Transverse colon (tissue), 4 donors: Measurements from ENCODE around the gene PDE4C. TPM values are rescaled to one million over a fixed set of nuclear protein-coding genes. Genes with fewer than 3 reads are reported as not detected.

Source experiments
- DNase-seq: peaks from one replicate; pipeline ENCODE4 v3.0.0-alpha.2; 2019
- H3K27ac ChIP-seq, 4 donors: fragments of 200-600 bp; sonication (generic); 2 replicates each; pipeline ENCODE4 v1.5.1; 2016 to 2018; ENCODE audit warnings: inconsistent platforms in 4 of 4
- H3K27me3 ChIP-seq: fragments of 200-600 bp; sonication (generic); 2 replicates; pipeline ENCODE4 v1.5.1; 2017; ENCODE audit warnings: inconsistent platforms
- H3K36me3 ChIP-seq, 4 donors: fragments of 200-600 bp; sonication (generic); 2 replicates each; pipeline ENCODE4 v1.5.1; 2017 to 2019; ENCODE audit warnings: inconsistent platforms in 4 of 4
- H3K4me1 ChIP-seq, 4 donors: fragments of 200-600 bp; sonication (generic); 2 replicates each; pipeline ENCODE4 v1.5.1; 2017 to 2020; ENCODE audit warnings: inconsistent platforms in 4 of 4
- H3K4me3 ChIP-seq, 4 donors: fragments of 200-600 bp; sonication (generic); 1 replicate in 1 of 4; 2 replicates in 3 of 4; pipeline versions ENCODE4 v1.5.1 to v1.6.1; 2017 to 2019; ENCODE audit warnings: inconsistent platforms in 4 of 4
- H3K9me3 ChIP-seq, 2 donors: fragments of 200-600 bp; sonication (generic); 2 replicates each; pipeline ENCODE4 v1.5.1; 2017 to 2019; ENCODE audit warnings: inconsistent platforms in 2 of 2
- EP300 ChIP-seq: sonication (generic); formaldehyde crosslinking; IDR thresholded peaks from one replicate; pipeline ENCODE4 v1.6.1; 2017; ENCODE audit warnings: antibody characterized with exemption, low read depth
- POLR2A ChIP-seq: fragments of 450-650 bp; IDR thresholded peaks from one replicate; pipeline ENCODE4 v1.6.1; 2016; ENCODE audit warnings: antibody characterized with exemption, mild to moderate bottlenecking, moderate library complexity
- POLR2AphosphoS5 ChIP-seq, 3 donors: sonication (generic); formaldehyde crosslinking; IDR thresholded peaks; one replicate each; pipeline ENCODE4 v1.6.1; 2016; ENCODE audit warnings: antibody characterized with exemption in 3 of 3
- WGBS, 2 donors: methylation state at CpG; one replicate each; pipeline ENCODE4 v1.1.5; 2018; ENCODE audit warnings: low coverage in 1 of 2; 5-methylcytosine and 5-hydroxymethylcytosine counted together
- in situ Hi-C, 4 donors: fragments of 200-750 bp; cut with MboI; loops; one replicate each; pipeline versions ENCODE4 v1.15.0 to v1.15.1; 2017; ENCODE audit warnings: low sequenced_read_pairs in 3 of 4, low pct_ligation_motif_present in 1 of 4, low pct_unique_long_range_greater_than_20kb in 1 of 4
- intact Hi-C: fragments of 100-400 bp; cut with DNase I; formaldehyde crosslinking; loops from one replicate; pipeline ENCODE4 v1.15.1; 2023; ENCODE audit warnings: low total_unique reads
- total RNA-seq, 4 donors: library from RNA; depleted of rRNA; stranded (reverse); fragments of >200 nt; gene quantifications; one replicate each; pipeline ENCODE4 v1.1.0, GENCODE V29; 2016
- TF ChIP-seq, protein P1 (sequence below), 5 experiments: fragments of 200-600 bp in 3 of 5; fragments of 450-650 bp in 2 of 5; sonication (generic) in 3 of 5; IDR thresholded peaks; 1 replicate in 2 of 5; 2 replicates in 3 of 5; pipeline ENCODE4 v1.5.1; 2016 to 2017; ENCODE audit warnings: antibody characterized with exemption in 5 of 5, inconsistent platforms in 3 of 5, mild to moderate bottlenecking in 2 of 5, moderate library complexity in 1 of 5

The PDE4C gene
- total RNA-seq, 4 donors from 2014 or later: 3.0 to 18.3 (median 7.7) TPM

DNA sequence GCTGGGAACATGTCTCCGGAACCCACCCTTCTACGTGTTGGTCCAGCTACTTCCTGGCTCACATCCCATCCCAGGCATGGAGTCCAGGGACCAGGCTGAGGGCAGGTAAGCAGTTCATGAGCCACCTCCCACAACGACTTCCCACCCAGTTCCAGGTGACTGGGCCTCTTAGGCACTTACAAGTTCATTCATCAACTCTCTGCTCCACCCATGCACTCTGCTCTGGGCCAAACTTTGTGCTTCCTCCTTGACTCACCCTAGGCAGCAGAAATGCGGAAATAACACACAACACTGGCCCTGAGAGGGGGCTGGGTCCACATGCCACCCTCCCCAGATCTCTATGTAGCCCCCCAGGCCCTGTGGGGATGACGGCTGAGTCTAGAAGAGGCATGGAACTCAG is 27.5 kb upstream of the PDE4C start:
- peak; percentile 36 for TF ChIP-seq POLR2A
- TF ChIP-seq POLR2AphosphoS5 (IDR thresholded peaks at IDR 0.05): peak in 2 of 3 donors; percentile 50 to 74
- TF ChIP-seq, protein P1, sequence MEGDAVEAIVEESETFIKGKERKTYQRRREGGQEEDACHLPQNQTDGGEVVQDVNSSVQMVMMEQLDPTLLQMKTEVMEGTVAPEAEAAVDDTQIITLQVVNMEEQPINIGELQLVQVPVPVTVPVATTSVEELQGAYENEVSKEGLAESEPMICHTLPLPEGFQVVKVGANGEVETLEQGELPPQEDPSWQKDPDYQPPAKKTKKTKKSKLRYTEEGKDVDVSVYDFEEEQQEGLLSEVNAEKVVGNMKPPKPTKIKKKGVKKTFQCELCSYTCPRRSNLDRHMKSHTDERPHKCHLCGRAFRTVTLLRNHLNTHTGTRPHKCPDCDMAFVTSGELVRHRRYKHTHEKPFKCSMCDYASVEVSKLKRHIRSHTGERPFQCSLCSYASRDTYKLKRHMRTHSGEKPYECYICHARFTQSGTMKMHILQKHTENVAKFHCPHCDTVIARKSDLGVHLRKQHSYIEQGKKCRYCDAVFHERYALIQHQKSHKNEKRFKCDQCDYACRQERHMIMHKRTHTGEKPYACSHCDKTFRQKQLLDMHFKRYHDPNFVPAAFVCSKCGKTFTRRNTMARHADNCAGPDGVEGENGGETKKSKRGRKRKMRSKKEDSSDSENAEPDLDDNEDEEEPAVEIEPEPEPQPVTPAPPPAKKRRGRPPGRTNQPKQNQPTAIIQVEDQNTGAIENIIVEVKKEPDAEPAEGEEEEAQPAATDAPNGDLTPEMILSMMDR (IDR thresholded peaks at IDR 0.05): no peak
- Histone ChIP-seq H3K9me3 (no peaks in the 10 kb centered on the region), H3K27me3 (peaks cover 8% of the 10 kb centered on the region), H3K36me3 (no peaks in the 10 kb centered on the region), H3K4me3 (no peak overlapping the region), H3K27ac (peak overlapping the region; percentile 67 to 79 (median 73)), H3K4me1 (peaks cover 0 to 29% (median 10%) of the 10 kb centered on the region in 4 donors)
- intact Hi-C loops (loop anchor here (5.0 kb wide), 1 partner anchor 141 kb away; no protein-coding TSS in a partner anchor), in situ Hi-C loops (loop anchor here in 1 of 4 donors (25.0 kb wide), 1 partner anchor 159 kb away; the partner anchor contains the start of gene SSBP4)
- 47% methylated on average over 5 of the region's 5 CpGs; no CpG with 5 or more reads in 1 of the 2 donors for whole genome bisulfite sequencing, 2 donors
- peak; percentile 79 for DNase-seq

DNA sequence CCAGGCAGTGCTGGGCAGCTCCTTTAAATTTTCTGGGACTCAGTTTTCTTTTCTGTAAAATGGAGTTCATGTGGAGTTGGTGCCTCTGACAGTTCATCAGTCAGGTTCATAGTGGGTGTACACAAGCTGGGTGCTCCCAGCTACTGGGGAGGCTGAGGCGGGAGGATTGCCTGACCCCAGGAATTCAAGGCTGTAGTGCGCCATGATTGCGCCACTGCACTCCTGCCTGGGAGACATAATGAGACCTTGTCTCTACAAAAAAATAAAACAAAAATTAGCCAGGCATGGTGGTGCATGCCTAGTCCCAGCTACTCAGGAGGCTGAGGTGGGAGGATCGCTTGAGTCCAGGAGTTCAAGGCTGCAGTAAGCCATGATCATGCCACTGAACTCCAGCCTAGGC is 26.9 kb upstream of the PDE4C start:
- H3K4me1 ChIP-seq: peaks cover 0 to 29% (median 10%) of the 10 kb centered on the region in 4 donors
- in situ Hi-C loops: loop anchor here in 1 of 4 donors (25.0 kb wide), 1 partner anchor 159 kb away; the partner anchor contains the start of gene SSBP4
- WGBS, 2 donors: 72 to 91% methylated on average over 3 to 4 of the region's 4 CpGs
- DNase-seq: no peak
- no peaks in the 10 kb centered on the region for H3K36me3 ChIP-seq
- TF ChIP-seq EP300 (no peak), POLR2AphosphoS5 (IDR thresholded peaks at IDR 0.05) (no peak), POLR2A (no peak)
- TF ChIP-seq, protein P1 (IDR thresholded peaks at IDR 0.05): no peak
- intact Hi-C loops: loop anchor here (5.0 kb wide), 1 partner anchor 141 kb away; no protein-coding TSS in a partner anchor
- no peak overlapping the region for H3K4me3 ChIP-seq
- H3K27me3 ChIP-seq: peaks cover 8% of the 10 kb centered on the region
- H3K27ac ChIP-seq: peak overlapping the region; percentile 58 to 79 (median 70)
- no peaks in the 10 kb centered on the region for H3K9me3 ChIP-seq

DNA sequence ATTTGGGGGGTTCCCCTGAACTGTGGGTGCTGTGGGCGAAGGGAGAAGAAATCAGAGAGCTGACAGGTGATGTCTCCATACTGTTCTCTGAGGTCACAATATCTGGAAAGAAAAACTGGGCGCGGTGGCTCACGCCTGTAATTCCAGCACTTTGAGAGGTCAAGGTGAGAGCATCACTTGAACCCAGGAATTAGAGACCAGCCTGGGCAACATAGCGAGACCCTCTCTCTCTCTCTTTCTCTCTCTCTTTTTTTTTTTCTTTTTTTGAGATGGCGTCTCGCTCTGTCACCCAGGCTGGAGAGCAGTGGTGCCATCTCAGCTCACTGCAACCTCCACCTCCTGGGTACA is 26.1 kb upstream of the PDE4C start:
- Histone ChIP-seq H3K9me3 (no peaks in the 10 kb centered on the region), H3K4me1 (peaks cover 0 to 29% (median 10%) of the 10 kb centered on the region in 4 donors), H3K36me3 (no peaks in the 10 kb centered on the region), H3K4me3 (no peak overlapping the region), H3K27me3 (peaks cover 8% of the 10 kb centered on the region), H3K27ac (no peak overlapping the region)
- intact Hi-C loops (loop anchor here (5.0 kb wide), 1 partner anchor 140 kb away; no protein-coding TSS in a partner anchor), in situ Hi-C loops (loop anchor here in 1 of 4 donors (25.0 kb wide), 1 partner anchor 160 kb away; the partner anchor contains the start of gene SSBP4)
- TF ChIP-seq EP300 (no peak), POLR2A (no peak), POLR2AphosphoS5 (IDR thresholded peaks at IDR 0.05) (no peak)
- TF ChIP-seq, protein P1 (IDR thresholded peaks at IDR 0.05): no peak
- DNase-seq: no peak
- WGBS, 2 donors: 68 to 72% methylated on average over 6 to 7 of the region's 7 CpGs

DNA sequence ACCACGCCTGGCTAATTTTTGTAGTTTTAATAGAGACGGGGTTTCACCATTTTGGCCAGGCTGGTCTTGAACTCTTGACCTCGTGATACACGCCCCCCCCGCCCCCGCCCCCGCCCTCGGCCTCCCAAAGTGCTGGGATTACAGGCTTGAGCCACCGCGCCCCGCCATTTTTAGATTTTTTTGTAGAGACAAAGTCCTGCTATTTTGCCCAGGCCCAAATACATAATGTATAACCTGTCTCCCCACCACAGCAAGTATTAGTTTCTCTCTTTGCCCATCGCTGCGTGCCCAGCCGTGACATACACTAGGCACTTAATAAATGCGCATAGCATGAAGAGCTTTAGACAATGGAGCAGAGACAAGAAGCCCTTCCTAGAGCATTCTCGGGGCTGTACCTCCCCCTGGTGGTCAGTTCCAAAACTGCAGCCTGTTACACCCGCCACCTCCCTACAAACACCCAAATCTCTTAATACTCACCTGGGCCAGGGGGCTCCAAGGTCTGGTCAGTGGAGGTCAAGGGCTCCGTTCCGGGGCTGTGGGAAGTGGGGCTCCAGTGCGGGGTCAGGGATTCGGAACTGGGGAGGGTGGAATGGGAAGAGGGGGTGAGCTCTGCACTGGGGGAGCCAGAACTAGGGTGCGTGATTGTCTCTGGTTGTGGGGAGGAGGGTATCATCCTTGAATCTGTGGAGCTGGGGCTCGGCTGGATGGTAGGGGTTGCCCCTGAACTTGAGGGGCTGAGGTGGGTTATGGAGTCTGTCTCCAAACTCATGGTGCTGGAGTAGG is 25.5 kb upstream of the PDE4C start:
- Histone ChIP-seq H3K36me3 (no peaks in the 10 kb centered on the region), H3K4me3 (no peak overlapping the region), H3K27ac (no peak overlapping the region), H3K9me3 (no peaks in the 10 kb centered on the region), H3K27me3 (peaks cover 8% of the 10 kb centered on the region), H3K4me1 (peaks cover 0 to 29% (median 10%) of the 10 kb centered on the region in 4 donors)
- in situ Hi-C loops: loop anchor here in 1 of 4 donors (25.0 kb wide), 1 partner anchor 161 kb away; the partner anchor contains the start of gene SSBP4
- peak; percentile 86 for DNase-seq
- intact Hi-C loops: loop anchor here (2.0 to 5.0 kb wide), 2 partner anchors 39 to 139 kb away; no protein-coding TSS in a partner anchor
- whole genome bisulfite sequencing, 2 donors: 28 to 55% methylated on average over 3 to 18 of the region's 23 CpGs
- TF ChIP-seq EP300: no peak
- TF ChIP-seq, protein P1 (IDR thresholded peaks at IDR 0.05): peak; percentile 94 to 99 (median 97)
